MM.1S (cell line): ENCODE results near the gene OR9A4.
"Not testable (repeated sequence)": the region's sequence is repeated elsewhere in the genome, so short reads cannot be mapped to it uniquely, and the experiment has no call there.

Source experiments
- DNase-seq: peaks from one replicate; pipeline ENCODE4 v3.0.0-alpha.2; 2015
- H2AFZ ChIP-seq: fragments of 300-600 bp; sonication (generic); 2 replicates; pipeline ENCODE4 v1.6.0; 2016; ENCODE audit warnings: antibody characterized with exemption, low read length
- H3F3A ChIP-seq: fragments of 300-600 bp; sonication (generic); 2 replicates; pipeline ENCODE4 v1.6.1; 2016; ENCODE audit warnings: mild to moderate bottlenecking, antibody characterized with exemption, low read length, moderate library complexity, mixed read lengths; ENCODE audit not compliant: insufficient read depth
- H3K27ac ChIP-seq: fragments of 300-600 bp; sonication (generic); 2 replicates; pipeline ENCODE4 v1.5.1; 2016; ENCODE audit warnings: mild to moderate bottlenecking, low read length
- H3K27me3 ChIP-seq: fragments of 300-600 bp; sonication (generic); replicated peaks from 2 replicates; pipeline ENCODE4 v1.6.0; 2016; ENCODE audit warnings: low read length; ENCODE audit not compliant: insufficient read depth
- H3K36me3 ChIP-seq: fragments of 300-600 bp; sonication (generic); replicated peaks from 2 replicates; pipeline ENCODE4 v1.6.1; 2016; ENCODE audit warnings: mild to moderate bottlenecking, low read length, mixed read lengths; ENCODE audit not compliant: insufficient read depth
- H3K4me1 ChIP-seq: fragments of 300-600 bp; sonication (generic); 2 replicates; pipeline ENCODE4 v1.6.1; 2016; ENCODE audit warnings: low read length, mixed read lengths
- H3K4me2 ChIP-seq: fragments of 300-600 bp; sonication (generic); 2 replicates; pipeline ENCODE4 v1.6.0; 2016; ENCODE audit warnings: low read depth, low read length
- H3K4me3 ChIP-seq: fragments of 300-600 bp; sonication (generic); 2 replicates; pipeline ENCODE4 v1.5.1; 2016; ENCODE audit warnings: low read length, mixed read lengths
- H3K79me2 ChIP-seq: fragments of 300-600 bp; sonication (generic); 2 replicates; pipeline ENCODE4 v1.6.1; 2016; ENCODE audit warnings: mixed run types, low read length, mixed read lengths
- H3K9ac ChIP-seq: fragments of 300-600 bp; sonication (generic); 2 replicates; pipeline ENCODE4 v1.6.1; 2016; ENCODE audit warnings: low read length, mixed read lengths
- H3K9me2 ChIP-seq: fragments of 300-600 bp; sonication (generic); replicated peaks from 2 replicates; pipeline ENCODE4 v1.6.1; 2016; ENCODE audit warnings: mild to moderate bottlenecking, low read length, mixed read lengths; ENCODE audit not compliant: insufficient read depth
- H3K9me3 ChIP-seq: fragments of 300-600 bp; sonication (generic); replicated peaks from 2 replicates; pipeline ENCODE4 v1.6.1; 2016; ENCODE audit warnings: mild to moderate bottlenecking, low read length, mixed read lengths; ENCODE audit not compliant: insufficient read depth
- H4K20me1 ChIP-seq: fragments of 300-600 bp; sonication (generic); 2 replicates; pipeline ENCODE4 v1.6.1; 2016; ENCODE audit warnings: mild to moderate bottlenecking, low read length, moderate library complexity, mixed read lengths; ENCODE audit not compliant: insufficient read depth
- CTCF ChIP-seq: fragments of 300-600 bp; sonication (generic); IDR thresholded peaks from 2 replicates; pipeline ENCODE4 v1.5.1; 2016; ENCODE audit warnings: antibody characterized with exemption, low read length, mixed read lengths
- EZH2 ChIP-seq: fragments of 300-600 bp; sonication (generic); optimal IDR thresholded peaks from 2 replicates; pipeline ENCODE3; 2017; ENCODE audit warnings: low read depth, mild to moderate bottlenecking, antibody characterized with exemption, low read length, mixed read lengths
- EZH2phosphoT487 ChIP-seq: fragments of 300-600 bp; sonication (generic); IDR thresholded peaks from 2 replicates; pipeline ENCODE4 v1.6.1; 2018; ENCODE audit warnings: antibody characterized with exemption, low read length

The OR9A4 gene

GRCh38 chr7:141891336-141891735 is 24.9 kb upstream of the OR9A4 start:
- Histone ChIP-seq H3K9me2 (no peaks in the 10 kb centered on the region), H3K27me3 (no peaks in the 10 kb centered on the region), H3K4me3 (no peak overlapping the region), H3K4me1 (no peaks in the 10 kb centered on the region), H4K20me1 (no peaks in the 10 kb centered on the region), H3K9me3 (no peaks in the 10 kb centered on the region), H3K79me2 (no peaks in the 10 kb centered on the region), H2AFZ (no peak overlapping the region), H3K9ac (no peak overlapping the region), H3F3A (no peaks in the 10 kb centered on the region), H3K4me2 (no peak overlapping the region), H3K27ac (no peak overlapping the region), H3K36me3 (no peaks in the 10 kb centered on the region)
- DNase-seq = no peak
- TF ChIP-seq EZH2phosphoT487 (no peak), EZH2 (no peak), CTCF (no peak)

- not testable (repeated sequence) for H3K4me1 ChIP-seq, H3K9ac ChIP-seq, DNase-seq, H3K27me3 ChIP-seq, H3K36me3 ChIP-seq, H4K20me1 ChIP-seq, H3K79me2 ChIP-seq, H2AFZ ChIP-seq, H3F3A ChIP-seq, H3K9me3 ChIP-seq, H3K4me3 ChIP-seq, H3K27ac ChIP-seq, H3K4me2 ChIP-seq, H3K9me2 ChIP-seq
These were observed 16.8 kb upstream of the OR9A4 start for GRCh38 chr7:141899366-141899765.

DNA sequence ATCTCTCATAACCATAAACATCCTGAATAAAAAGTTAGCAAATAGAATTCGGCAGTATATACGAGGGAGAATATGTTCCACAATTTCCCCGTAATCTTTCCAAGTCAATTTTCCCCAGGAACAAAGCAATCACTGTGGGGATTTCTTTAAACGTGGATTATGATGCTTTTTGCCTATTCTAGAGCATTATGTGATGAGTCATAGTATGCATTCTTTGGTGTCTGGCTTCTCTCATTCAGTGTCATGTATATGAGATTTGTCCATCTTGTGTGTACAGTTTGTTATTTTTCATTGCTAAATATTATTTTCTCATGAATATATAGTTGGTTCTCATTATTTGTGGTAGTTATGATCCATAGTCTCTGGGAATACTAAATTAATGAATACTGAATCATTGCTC is 9.9 kb upstream of the OR9A4 start:
- H3K9me3 ChIP-seq = no peaks in the 10 kb centered on the region
- H3K36me3 ChIP-seq = no peaks in the 10 kb centered on the region

DNA sequence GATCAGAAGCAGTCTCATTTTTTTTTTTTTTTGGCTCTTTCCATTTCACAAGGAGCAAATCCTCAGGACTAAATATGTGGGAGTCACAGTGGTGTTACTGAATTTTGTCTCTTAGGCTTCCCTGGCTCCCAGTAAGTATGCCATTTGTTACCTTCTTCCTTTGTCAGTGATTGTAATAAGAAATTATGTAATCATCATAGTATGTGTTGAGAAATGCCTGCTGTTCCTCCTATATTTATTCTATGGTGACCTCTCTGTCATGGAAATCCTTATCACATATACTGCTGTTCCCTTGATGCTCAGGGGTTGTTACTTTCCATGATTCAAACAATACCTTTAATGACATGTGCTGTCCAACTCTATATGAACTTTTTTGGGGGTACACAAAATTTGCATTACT is 4.8 kb upstream of the OR9A4 start:
- no peak overlapping the region for H3K9ac ChIP-seq
- no peaks in the 10 kb centered on the region for H3K27me3 ChIP-seq
- H3K36me3 ChIP-seq = no peaks in the 10 kb centered on the region
- H3K9me2 ChIP-seq = no peaks in the 10 kb centered on the region
- H3F3A ChIP-seq = no peaks in the 10 kb centered on the region
- peaks cover 14% of the 10 kb centered on the region for H3K4me1 ChIP-seq
- no peak overlapping the region for H3K27ac ChIP-seq
- H3K4me3 ChIP-seq = no peak overlapping the region
- no peaks in the 10 kb centered on the region for H3K79me2 ChIP-seq
- H3K9me3 ChIP-seq = no peaks in the 10 kb centered on the region
- no peak overlapping the region for H3K4me2 ChIP-seq
- DNase-seq = no peak
- TF ChIP-seq EZH2 (no peak), CTCF (no peak)
- H2AFZ ChIP-seq = no peak overlapping the region
- H4K20me1 ChIP-seq = no peaks in the 10 kb centered on the region

More for the DNA sequence above, 9.9 kb upstream of the OR9A4 start:
- Histone ChIP-seq H3F3A (no peaks in the 10 kb centered on the region), H3K4me1 (no peaks in the 10 kb centered on the region), H3K27me3 (no peaks in the 10 kb centered on the region), H4K20me1 (no peaks in the 10 kb centered on the region), H3K9me2 (no peaks in the 10 kb centered on the region), H3K4me2 (no peak overlapping the region), H3K9ac (no peak overlapping the region), H3K4me3 (no peak overlapping the region), H3K27ac (no peak overlapping the region), H2AFZ (no peak overlapping the region), H3K79me2 (no peaks in the 10 kb centered on the region)
- TF ChIP-seq EZH2phosphoT487 (no peak), CTCF (no peak), EZH2 (no peak)
- DNase-seq = no peak
